ENCODE results near the gene ZNRF3.

- TF ChIP-seq SNAI2 (CRISPR knock-in tag; IDR thresholded peaks at IDR 0.05) (no peak), ZFP30 (CRISPR knock-in tag; IDR thresholded peaks at IDR 0.05) (no peak), PATZ1 (CRISPR knock-in tag; IDR thresholded peaks at IDR 0.05; ENCODE audit: borderline replicate concordance) (no peak), RARB (CRISPR knock-in tag; IDR thresholded peaks at IDR 0.05) (no peak), ZNF565 (CRISPR knock-in tag; conservative IDR thresholded peaks at IDR 0.05; ENCODE audit: low read depth) (no peak)
These were observed 8.9 kb downstream of the ZNRF3 start for GRCh38 chr22:28892175-28892731.

Data from SK-N-SH treated with all-trans-retinoic acid at 6 μM for 48 hours (cell line).